Measurements from ENCODE around the gene SH3D19.

- no peak for TF ChIP-seq CTCF (IDR thresholded peaks at IDR 0.05; ENCODE audit: borderline replicate concordance, extremely low read depth, low read length, poor library complexity, severe bottlenecking)
- TF ChIP-seq EZH2 (IDR thresholded peaks at IDR 0.05; ENCODE audit: borderline replicate concordance, low read depth, low read length, severe bottlenecking) = no peak
Observed at GRCh38 chr4:151152028-151152427, 173.4 kb downstream of the SH3D19 start.
